GM19193 (cell line): ENCODE data around the gene NPPA.

ENCODE experiments used
- POLR2A ChIP-seq: IDR thresholded peaks from 4 replicates; pipeline ENCODE4 v1.6.1; 2011; ENCODE audit not compliant: insufficient read depth, insufficient read length; ENCODE audit errors: extremely low read depth

NPPA gene

DNA sequence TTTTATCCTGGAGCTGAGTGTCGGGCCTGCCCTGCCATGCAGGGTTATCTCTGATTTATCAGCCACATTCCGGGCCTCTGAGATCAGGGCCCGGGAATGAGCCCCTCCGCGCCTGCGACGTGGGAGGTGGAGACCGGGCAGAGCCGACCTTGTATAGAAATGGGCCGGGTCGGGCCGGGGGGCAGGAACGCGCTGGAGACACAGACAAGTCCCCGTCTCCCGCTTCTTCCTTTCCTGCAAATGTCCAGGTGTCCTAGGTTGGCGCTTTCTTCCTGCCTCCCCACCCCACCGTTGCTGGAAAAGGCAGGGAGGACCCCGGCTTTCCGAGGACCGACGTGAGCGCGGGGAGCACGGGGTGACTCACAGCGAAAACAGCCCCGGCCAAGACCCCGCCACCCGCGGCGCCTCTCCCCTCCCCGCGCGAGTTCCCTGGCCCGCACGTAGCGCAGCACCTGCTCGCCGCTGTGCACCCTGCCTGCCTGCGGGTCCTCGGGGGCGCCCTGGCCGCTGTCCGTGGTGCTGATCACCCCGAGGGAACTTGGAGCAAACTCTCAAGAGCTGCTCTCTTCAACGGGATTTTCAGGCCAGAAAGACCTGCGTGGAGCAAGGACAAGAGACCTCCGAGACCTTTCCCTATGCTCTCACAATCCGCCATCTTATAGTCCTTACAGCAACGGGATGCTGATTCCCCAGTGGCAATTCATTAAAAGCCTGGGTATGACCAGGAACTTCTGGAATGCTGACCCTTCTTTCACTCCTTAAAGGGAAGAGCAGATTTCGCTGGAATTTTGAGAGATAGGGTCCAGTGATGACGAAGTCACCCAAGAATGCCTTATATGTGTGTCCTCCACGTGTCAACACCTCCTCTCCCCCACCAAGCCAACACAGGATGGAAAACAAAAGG, 11.6 kb upstream of the NPPA start:
- TF ChIP-seq POLR2A: no peak

DNA sequence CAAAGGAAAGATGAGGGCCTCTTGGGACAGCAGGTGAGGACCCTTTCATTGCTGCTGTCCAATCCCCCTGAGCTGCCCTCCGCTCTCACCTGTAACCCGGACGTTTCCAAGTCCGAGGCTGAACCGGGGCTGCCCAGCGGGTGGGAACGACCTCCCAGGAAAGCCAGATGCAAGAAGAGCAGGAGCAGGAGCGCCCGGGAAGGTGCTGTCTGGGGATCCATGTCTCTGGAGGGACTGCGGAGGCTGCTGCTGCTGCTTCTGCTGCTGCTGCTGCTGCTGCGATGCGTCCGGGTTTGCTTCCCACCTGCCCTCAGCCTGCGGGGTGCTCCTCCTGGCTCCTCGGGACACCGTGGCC, 11.0 kb upstream of the NPPA start, which contains the start of gene NPPB:
Gene NPPB, minus strand, starts transcription at position 333 of the 355 bp plus-strand sequence. Its CDS starts 112 bp downstream, at position 221.
- no peak for TF ChIP-seq POLR2A

DNA sequence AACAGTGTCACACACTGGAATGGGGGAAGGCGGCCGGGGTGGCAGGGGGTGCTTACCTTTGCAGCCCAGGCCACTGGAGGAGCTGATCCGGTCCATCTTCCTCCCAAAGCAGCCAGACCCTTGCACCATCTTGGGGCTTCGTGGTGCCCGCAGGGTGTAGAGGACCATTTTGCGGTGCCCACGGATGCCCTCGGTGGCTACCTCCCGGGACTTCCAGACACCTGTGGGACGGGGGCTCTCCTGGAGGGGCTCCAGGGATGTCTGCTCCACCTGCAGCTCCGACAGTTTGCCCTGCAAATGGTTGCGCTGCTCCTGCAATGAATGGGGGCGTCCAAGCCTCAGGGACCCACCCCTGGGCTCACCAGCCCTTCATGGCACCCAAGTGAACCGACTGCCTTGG, 10.6 kb upstream of the NPPA start:
- TF ChIP-seq POLR2A: no peak

DNA sequence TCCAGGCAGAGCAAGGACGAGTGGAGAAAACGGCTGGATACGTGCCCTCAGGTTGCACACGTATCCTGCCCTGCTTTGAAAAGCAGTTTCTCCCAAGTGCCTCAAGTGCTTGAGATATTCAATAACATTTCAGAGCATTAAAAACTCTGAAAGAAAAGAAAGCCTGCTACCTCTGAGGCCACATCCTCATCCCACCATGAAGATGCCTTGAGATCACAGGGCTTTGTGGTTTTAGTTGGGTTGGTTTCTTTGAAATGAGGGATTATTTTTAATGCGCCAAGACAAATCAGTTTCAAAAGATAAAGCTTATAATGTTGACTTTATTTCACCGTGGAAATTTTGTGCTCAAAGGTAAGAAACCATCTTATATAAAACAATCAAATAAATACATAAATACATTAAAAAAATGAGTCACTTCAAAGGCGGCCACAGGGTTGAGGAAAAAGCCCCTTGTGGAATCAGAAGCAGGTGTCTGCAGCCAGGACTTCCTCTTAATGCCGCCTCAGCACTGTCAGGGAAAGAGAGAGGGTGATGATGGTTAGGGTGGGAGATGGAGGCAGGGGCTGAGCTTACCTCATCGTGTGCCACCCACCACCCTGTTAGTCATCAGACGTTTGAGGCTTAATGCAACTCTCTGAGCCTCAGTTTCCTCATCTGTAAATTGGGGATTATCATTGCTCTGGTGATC, 9.7 kb upstream of the NPPA start:
- no peak for TF ChIP-seq POLR2A

DNA sequence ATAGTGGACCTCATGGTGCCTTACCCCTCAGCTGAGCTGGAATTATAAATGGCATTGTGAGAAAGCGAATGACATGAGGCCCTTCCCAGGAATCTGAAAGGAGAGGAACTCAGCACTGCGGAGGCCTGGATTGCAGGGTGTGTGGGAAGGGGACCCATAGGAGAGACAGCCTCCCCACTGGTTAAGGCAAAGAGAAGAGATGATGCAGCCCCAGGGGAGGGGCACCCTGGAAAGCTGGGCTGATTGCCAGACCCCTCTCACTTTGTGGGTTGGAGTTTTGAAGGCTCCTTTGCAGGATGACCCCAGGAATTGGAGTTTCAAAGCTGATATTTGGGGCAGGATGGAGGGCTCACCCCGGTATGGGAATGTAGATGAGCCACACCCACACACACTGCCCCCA, 9.1 kb upstream of the NPPA start:
- no peak for TF ChIP-seq POLR2A

DNA sequence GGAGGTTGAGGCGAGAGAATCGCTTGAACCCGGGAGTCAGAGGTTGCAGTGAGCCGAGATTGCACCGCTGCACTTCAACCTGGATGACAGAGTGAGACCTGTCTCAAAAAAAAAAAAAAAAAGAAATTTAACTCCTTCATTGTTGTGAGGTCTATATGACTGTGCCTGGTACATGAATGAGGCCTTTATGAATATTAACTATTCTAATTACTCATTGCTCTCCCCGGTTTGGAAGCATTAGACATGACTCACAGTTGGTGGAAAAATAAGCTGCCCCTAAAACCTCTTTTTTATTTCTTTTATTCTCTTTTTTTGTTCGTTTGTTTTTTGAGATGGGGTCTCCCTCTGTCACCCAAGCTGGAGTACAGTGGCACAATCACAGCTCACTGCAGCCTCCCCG, 7.8 kb upstream of the NPPA start:
- no peak for TF ChIP-seq POLR2A

DNA sequence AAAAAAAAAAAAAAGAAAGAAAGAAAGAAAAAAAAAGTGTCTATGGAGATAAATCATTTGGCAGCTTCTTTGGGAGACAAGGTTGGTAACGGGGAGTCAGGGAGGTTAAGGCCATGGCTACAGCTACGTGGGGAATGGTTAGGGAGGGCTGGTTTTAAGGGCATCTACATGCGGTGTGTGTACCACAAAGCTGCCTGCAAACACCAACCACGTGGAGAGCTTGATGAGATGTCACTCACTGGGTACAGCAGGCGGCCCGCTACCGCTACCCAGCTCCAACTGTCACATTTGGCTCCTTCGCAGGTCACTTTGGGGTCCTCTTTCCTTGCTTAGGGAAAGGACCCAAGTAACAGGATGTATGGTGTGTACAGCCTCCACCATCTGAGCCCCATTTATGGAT, 6.9 kb upstream of the NPPA start:
- no peak for TF ChIP-seq POLR2A

DNA sequence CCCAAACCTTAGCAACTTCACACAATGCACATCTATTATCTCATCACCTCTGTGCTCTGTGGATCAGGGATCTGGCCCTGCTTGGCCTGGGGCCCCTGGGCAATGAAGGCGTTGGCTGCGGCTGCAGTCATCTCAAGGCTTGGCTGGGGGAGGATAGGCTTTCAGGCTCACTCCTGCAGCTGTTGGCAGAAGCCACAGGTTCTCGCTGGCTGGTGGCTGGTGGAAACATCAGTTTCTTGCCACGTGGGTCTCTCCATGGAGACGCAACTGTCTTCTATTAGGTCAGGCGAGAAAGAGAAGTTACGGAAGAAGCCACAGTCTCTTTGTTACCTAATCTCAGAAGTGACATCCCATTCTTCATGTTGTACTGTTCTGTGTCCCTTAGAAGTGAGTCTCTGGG, 3.6 kb upstream of the NPPA start:
- no peak for TF ChIP-seq POLR2A

DNA sequence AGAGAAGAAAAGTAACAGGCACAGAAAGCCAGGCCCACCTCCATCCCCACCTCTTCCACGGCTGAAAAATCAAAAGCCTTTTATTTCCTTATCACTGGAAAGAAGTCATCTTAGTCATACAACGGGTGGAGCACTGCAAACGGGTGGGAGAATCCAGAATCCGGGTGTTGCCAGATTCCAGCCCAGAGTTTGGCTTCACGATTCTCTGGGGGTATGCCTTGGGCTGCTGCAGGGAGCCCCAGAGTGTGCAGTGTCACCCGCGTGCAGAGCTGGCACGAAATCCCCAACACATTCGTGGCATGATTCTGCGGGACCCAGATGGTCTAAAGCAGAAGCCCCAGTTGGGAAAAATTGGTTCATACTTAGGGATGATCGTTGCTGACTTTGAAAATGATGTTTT, 2.6 kb upstream of the NPPA start:
- TF ChIP-seq POLR2A: no peak

DNA sequence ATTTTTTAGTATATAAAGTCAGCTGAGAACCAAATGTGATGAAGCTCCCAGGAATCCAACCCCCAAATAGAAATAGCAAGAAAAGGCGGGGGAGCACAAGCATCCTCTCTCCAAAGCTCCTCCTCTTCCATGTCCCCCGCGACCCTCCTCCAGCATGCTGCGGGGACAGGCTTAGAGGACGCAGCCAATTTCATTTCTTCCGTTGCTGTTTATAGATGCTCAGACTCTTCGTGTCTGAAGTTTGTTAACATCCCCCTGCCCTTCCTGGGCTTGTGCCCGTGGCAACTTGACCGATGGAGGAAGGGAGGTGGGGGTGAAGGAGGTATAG, 754 bp upstream of the NPPA start:
- no peak for TF ChIP-seq POLR2A

DNA sequence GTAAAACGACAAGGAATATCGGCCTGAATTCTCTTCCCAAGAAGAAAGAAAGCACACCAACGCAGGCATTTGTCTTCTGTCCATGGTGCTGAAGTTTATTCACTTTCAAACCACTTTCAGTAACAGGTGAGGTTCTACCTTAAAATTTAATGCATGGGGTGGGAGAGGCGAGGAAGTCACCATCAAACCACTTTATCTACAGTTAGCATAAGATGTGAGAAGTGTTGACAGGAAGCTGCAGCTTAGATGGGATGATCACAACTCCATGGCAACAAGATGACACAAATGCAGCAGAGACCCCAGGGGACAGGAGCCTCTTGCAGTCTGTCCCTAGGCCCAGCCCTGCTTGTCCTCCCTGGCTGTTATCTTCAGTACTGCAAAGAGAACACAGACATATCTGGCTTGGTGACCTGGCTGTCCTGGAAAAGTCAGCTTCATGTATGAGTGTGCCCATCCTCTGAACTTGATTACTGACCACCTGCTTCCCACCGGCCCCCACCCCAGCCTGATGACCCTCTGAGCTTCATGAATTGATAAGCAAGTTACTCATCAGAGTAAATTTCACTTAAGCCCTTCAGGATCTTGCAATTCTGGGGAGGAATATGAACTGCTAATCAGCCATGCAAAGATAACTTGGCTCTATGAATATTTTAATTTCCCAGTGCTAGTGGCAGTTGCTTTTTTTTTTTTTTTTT, 1.8 kb downstream of the NPPA start:
- no peak for TF ChIP-seq POLR2A

DNA sequence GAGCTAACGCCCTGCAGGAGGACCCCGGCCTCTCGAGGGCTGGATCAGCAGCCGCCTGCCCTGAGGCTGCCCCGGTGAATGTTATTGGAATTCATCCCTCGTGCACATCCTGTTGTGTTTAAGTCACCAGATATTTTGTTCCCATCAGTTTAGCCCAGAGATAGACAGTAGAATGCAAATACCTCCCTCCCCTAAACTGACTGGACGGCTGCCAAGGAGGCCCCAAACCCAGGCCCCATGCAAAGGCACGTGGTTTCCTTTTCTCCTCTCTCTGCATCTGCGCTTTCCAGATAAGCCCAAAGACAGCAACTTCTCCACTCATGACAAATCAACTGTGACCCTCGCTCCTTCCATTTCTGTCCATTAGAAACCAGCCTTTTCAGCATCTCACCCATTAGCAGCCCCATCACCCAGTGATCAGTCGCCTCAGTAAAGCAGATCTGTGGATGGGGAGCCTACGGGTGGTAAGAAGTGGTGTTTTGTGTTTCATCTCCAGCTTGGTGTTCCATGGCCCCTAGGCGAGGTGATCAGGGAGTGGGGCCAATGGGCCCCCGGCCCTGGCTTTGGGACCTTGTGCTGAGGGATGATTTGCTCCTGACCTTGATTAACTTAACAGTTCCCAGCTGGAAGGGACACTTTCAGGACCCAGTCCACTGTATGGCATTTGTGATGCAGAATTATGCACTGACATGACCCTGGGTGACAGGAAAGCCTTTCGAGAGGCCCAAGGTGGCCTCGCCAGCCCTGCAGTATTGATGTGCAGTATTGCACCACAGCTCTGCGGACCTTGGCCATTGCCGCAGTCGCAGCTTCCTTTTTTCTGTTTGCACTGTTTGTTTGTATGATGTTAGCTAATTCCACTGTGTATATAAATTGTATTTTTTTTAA, 5.2 kb downstream of the NPPA start:
- TF ChIP-seq POLR2A: no peak

DNA sequence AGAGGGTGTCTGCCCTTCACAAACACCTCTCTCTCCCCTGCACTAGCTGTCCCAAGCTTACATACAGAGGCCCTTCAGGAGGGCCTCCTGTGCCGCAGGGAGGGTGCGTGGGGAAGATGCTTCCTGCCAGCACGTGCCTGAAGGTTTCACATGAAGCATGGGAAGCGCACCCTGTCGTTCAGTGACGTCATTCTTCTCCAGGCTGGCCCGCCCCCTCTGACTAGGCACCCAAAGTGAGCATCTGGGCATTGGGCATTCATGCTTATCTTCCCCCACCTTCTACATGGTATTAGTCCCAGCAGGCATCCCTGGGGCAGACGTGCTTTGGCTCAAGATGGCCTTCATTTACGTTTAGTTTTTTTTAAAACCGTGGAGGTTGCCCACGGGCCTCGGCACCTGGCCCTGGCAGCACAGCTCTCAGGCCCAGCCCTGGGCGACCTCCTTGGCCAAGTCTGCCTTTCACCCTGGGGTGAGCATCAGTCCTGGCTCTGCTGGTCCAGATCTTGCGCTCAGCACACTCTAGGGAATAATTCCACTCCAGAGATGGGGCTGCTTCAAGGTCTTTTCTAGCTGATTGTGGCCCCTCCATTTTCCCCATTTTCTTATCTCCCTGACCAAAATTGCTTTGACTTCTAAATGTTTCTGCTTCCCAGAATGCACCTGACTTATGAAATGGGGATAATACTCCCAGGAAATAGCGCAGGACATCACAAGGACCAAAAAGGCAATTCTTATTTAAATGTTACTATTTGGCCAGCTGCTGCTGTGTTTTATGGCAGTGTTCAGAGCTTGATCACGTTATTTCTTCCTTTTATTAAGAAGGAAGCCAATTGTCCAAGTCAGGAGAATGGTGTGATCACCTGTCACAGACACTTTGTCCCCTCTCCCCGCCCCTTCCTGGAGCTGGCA, 6.1 kb downstream of the NPPA start:
- no peak for TF ChIP-seq POLR2A
